GM18502 (cell line): Measurements from ENCODE around the gene ZNF821.
"Not testable (repeated sequence)": the region's sequence is repeated elsewhere in the genome, so short reads cannot be mapped to it uniquely, and the experiment has no call there.

Experiments
- ATAC-seq: cut with Tn5 transposase; IDR thresholded peaks from one replicate; pipeline ENCODE4 v1.9.1; 2021; ENCODE audit warnings: mild to moderate bottlenecking; ENCODE audit not compliant: unreplicated experiment, poor library complexity

The ZNF821 gene

GRCh38 chr16:71903608-71904007 lies 19.6 kb upstream of the ZNF821 start:
- no peak for ATAC-seq

GRCh38 chr16:71902656-71903365 lies 18.8 kb upstream of the ZNF821 start:
- ATAC-seq: no peak

- ATAC-seq: no peak
Measured at GRCh38 chr16:71899171-71899570, 15.2 kb upstream of the ZNF821 start.

- no peak for ATAC-seq
Measured at GRCh38 chr16:71896764-71897368, 12.9 kb upstream of the ZNF821 start.

GRCh38 chr16:71895679-71896365 lies 11.8 kb upstream of the ZNF821 start:
- peak; percentile 21 for ATAC-seq

GRCh38 chr16:71894921-71895678 lies 11.1 kb upstream of the ZNF821 start, which contains the start of gene IST1:
TSS of gene IST1 (plus strand) at chr16:71895531. CDS start at chr16:71915641, 20,110 bp downstream.
- peak; percentile 83 for ATAC-seq

GRCh38 chr16:71894229-71894920 lies 10.4 kb upstream of the ZNF821 start:
- ATAC-seq: peak; percentile 21

GRCh38 chr16:71893888-71894228 lies 9.9 kb upstream of the ZNF821 start:
- no peak for ATAC-seq

- ATAC-seq: no peak
Measured at GRCh38 chr16:71889147-71889546, 5.2 kb upstream of the ZNF821 start.

GRCh38 chr16:71885261-71885650 lies 1.3 kb upstream of the ZNF821 start:
- ATAC-seq: no peak

GRCh38 chr16:71883168-71883848 lies 674 bp downstream of the ZNF821 start:
- ATAC-seq: peak; percentile 47

- ATAC-seq: peak; percentile 43
Measured at GRCh38 chr16:71882505-71883167, 1.3 kb downstream of the ZNF821 start.

- no peak for ATAC-seq
Measured at GRCh38 chr16:71880176-71880575, 3.8 kb downstream of the ZNF821 start.

- no peak for ATAC-seq
Measured at GRCh38 chr16:71878911-71879310, 5.1 kb downstream of the ZNF821 start.

GRCh38 chr16:71873199-71873598 lies 10.8 kb downstream of the ZNF821 start:
- no peak for ATAC-seq

GRCh38 chr16:71870818-71871217 lies 13.2 kb downstream of the ZNF821 start:
- no peak for ATAC-seq

- no peak for ATAC-seq
Measured at GRCh38 chr16:71869089-71869488, 14.9 kb downstream of the ZNF821 start.

GRCh38 chr16:71867939-71868338 lies 16.0 kb downstream of the ZNF821 start:
- ATAC-seq: no peak

- ATAC-seq: not testable (repeated sequence)
Measured at GRCh38 chr16:71867175-71867574, 16.8 kb downstream of the ZNF821 start.
